Stimulated activated naive CD8-positive, alpha-beta T cell treated with anti-CD3 and anti-CD28 coated beads, Interleukin-15, Interleukin-2, amounts not matched to agents 100 ng/mL and 50 ng/mL, for 24 hours (primary cell): ENCODE data around the gene CACNG3.
"Not testable (repeated sequence)": the region's sequence is repeated elsewhere in the genome, so short reads cannot be mapped to it uniquely, and the experiment has no call there.

Experiments
- H3K27ac Mint-ChIP-seq: one replicate; pipeline ENCODE4 v1.8.0; 2021; ENCODE audit warnings: mild to moderate bottlenecking, mixed read lengths
- H3K27me3 Mint-ChIP-seq: one replicate; pipeline ENCODE4 v1.8.0; 2021; ENCODE audit warnings: mixed read lengths
- H3K36me3 Mint-ChIP-seq: one replicate; pipeline ENCODE4 v1.8.0; 2021; ENCODE audit warnings: low read depth, mixed read lengths
- H3K4me1 Mint-ChIP-seq: one replicate; pipeline ENCODE4 v1.8.0; 2021; ENCODE audit warnings: low read depth, mixed read lengths
- H3K4me3 Mint-ChIP-seq: one replicate; pipeline ENCODE4 v1.8.0; 2021; ENCODE audit warnings: mild to moderate bottlenecking, mixed read lengths
- H3K9me3 Mint-ChIP-seq: one replicate; pipeline ENCODE4 v1.8.0; 2021; ENCODE audit warnings: mixed read lengths

CACNG3 gene

GRCh38 chr16:24337013-24337412, 80.9 kb downstream of the CACNG3 start:
- no peaks in the 10 kb centered on the region for H3K4me1 Mint-ChIP-seq
- H3K27me3 Mint-ChIP-seq, result peaks cover 11% of the 10 kb centered on the region
- peaks cover 3% of the 10 kb centered on the region for H3K9me3 Mint-ChIP-seq
- no peak overlapping the region for H3K27ac Mint-ChIP-seq
- H3K4me3 Mint-ChIP-seq, result no peak overlapping the region
- H3K36me3 Mint-ChIP-seq, result no peaks in the 10 kb centered on the region

- H3K27me3 Mint-ChIP-seq, H3K4me3 Mint-ChIP-seq, H3K36me3 Mint-ChIP-seq, H3K4me1 Mint-ChIP-seq, H3K27ac Mint-ChIP-seq, H3K9me3 Mint-ChIP-seq: not testable (repeated sequence)
Observed at GRCh38 chr16:24343829-24344228, 87.7 kb downstream of the CACNG3 start.

GRCh38 chr16:24344784-24345183, 88.6 kb downstream of the CACNG3 start:
- H3K4me3 Mint-ChIP-seq, result no peak overlapping the region
- no peaks in the 10 kb centered on the region for H3K9me3 Mint-ChIP-seq
- H3K27ac Mint-ChIP-seq, result no peak overlapping the region
- no peaks in the 10 kb centered on the region for H3K36me3 Mint-ChIP-seq
- peaks cover 4% of the 10 kb centered on the region for H3K27me3 Mint-ChIP-seq
- no peaks in the 10 kb centered on the region for H3K4me1 Mint-ChIP-seq

GRCh38 chr16:24345704-24346103, 89.6 kb downstream of the CACNG3 start:
- Mint-ChIP-seq H3K4me1 (no peaks in the 10 kb centered on the region), H3K4me3 (no peak overlapping the region), H3K36me3 (no peaks in the 10 kb centered on the region), H3K9me3 (no peaks in the 10 kb centered on the region), H3K27me3 (peaks cover 4% of the 10 kb centered on the region), H3K27ac (no peak overlapping the region)

GRCh38 chr16:24346734-24347133, 90.6 kb downstream of the CACNG3 start:
- no peak overlapping the region for H3K27ac Mint-ChIP-seq
- H3K4me3 Mint-ChIP-seq, result no peak overlapping the region
- H3K4me1 Mint-ChIP-seq, result no peaks in the 10 kb centered on the region

GRCh38 chr16:24347556-24347955, 91.4 kb downstream of the CACNG3 start:
- H3K27me3 Mint-ChIP-seq, result peaks cover 4% of the 10 kb centered on the region
- no peaks in the 10 kb centered on the region for H3K4me1 Mint-ChIP-seq
- H3K9me3 Mint-ChIP-seq, result no peaks in the 10 kb centered on the region
- H3K27ac Mint-ChIP-seq, result no peak overlapping the region
- no peak overlapping the region for H3K4me3 Mint-ChIP-seq
- H3K36me3 Mint-ChIP-seq, result no peaks in the 10 kb centered on the region

More at GRCh38 chr16:24346734-24347133, 90.6 kb downstream of the CACNG3 start:
- no peaks in the 10 kb centered on the region for H3K36me3 Mint-ChIP-seq
- peaks cover 4% of the 10 kb centered on the region for H3K27me3 Mint-ChIP-seq
- H3K9me3 Mint-ChIP-seq, result no peaks in the 10 kb centered on the region

GRCh38 chr16:24348545-24349290, 92.6 kb downstream of the CACNG3 start:
- Mint-ChIP-seq H3K4me1 (no peaks in the 10 kb centered on the region), H3K27ac (no peak overlapping the region), H3K36me3 (no peaks in the 10 kb centered on the region), H3K9me3 (no peaks in the 10 kb centered on the region), H3K27me3 (peaks cover 4% of the 10 kb centered on the region), H3K4me3 (no peak overlapping the region)

- no peak overlapping the region for H3K4me3 Mint-ChIP-seq
- no peaks in the 10 kb centered on the region for H3K4me1 Mint-ChIP-seq
- peaks cover 4% of the 10 kb centered on the region for H3K27me3 Mint-ChIP-seq
- no peaks in the 10 kb centered on the region for H3K9me3 Mint-ChIP-seq
- no peaks in the 10 kb centered on the region for H3K36me3 Mint-ChIP-seq
- H3K27ac Mint-ChIP-seq, result no peak overlapping the region
Observed at GRCh38 chr16:24349320-24349719, 93.2 kb downstream of the CACNG3 start.

- Mint-ChIP-seq H3K27ac (no peak overlapping the region), H3K4me3 (no peak overlapping the region), H3K27me3 (peaks cover 4% of the 10 kb centered on the region), H3K36me3 (no peaks in the 10 kb centered on the region), H3K4me1 (no peaks in the 10 kb centered on the region), H3K9me3 (no peaks in the 10 kb centered on the region)
Observed at GRCh38 chr16:24352746-24353145, 96.6 kb downstream of the CACNG3 start.

- no peaks in the 10 kb centered on the region for H3K4me1 Mint-ChIP-seq
- peaks cover 4% of the 10 kb centered on the region for H3K27me3 Mint-ChIP-seq
- H3K27ac Mint-ChIP-seq, result no peak overlapping the region
- H3K36me3 Mint-ChIP-seq, result no peaks in the 10 kb centered on the region
- H3K4me3 Mint-ChIP-seq, result no peak overlapping the region
- H3K9me3 Mint-ChIP-seq, result no peaks in the 10 kb centered on the region
Observed at GRCh38 chr16:24353622-24354021, 97.5 kb downstream of the CACNG3 start.

GRCh38 chr16:24357511-24357910, 101.4 kb downstream of the CACNG3 start:
- H3K4me3 Mint-ChIP-seq, result no peak overlapping the region
- no peaks in the 10 kb centered on the region for H3K36me3 Mint-ChIP-seq
- H3K9me3 Mint-ChIP-seq, result no peaks in the 10 kb centered on the region
- H3K27me3 Mint-ChIP-seq, result peaks cover 6% of the 10 kb centered on the region
- H3K4me1 Mint-ChIP-seq, result no peaks in the 10 kb centered on the region
- H3K27ac Mint-ChIP-seq, result no peak overlapping the region

- Mint-ChIP-seq H3K27ac (no peak overlapping the region), H3K4me1 (no peaks in the 10 kb centered on the region), H3K27me3 (peaks cover 7% of the 10 kb centered on the region), H3K4me3 (no peak overlapping the region), H3K36me3 (no peaks in the 10 kb centered on the region), H3K9me3 (no peaks in the 10 kb centered on the region)
Observed at GRCh38 chr16:24358117-24358516, 102.0 kb downstream of the CACNG3 start.

GRCh38 chr16:24359490-24359889, 103.4 kb downstream of the CACNG3 start:
- H3K27ac Mint-ChIP-seq, result no peak overlapping the region
- peaks cover 8% of the 10 kb centered on the region for H3K27me3 Mint-ChIP-seq
- H3K4me1 Mint-ChIP-seq, result no peaks in the 10 kb centered on the region
- no peaks in the 10 kb centered on the region for H3K9me3 Mint-ChIP-seq
- H3K4me3 Mint-ChIP-seq, result no peak overlapping the region
- no peaks in the 10 kb centered on the region for H3K36me3 Mint-ChIP-seq

- no peaks in the 10 kb centered on the region for H3K4me1 Mint-ChIP-seq
- H3K4me3 Mint-ChIP-seq, result no peak overlapping the region
- H3K36me3 Mint-ChIP-seq, result no peaks in the 10 kb centered on the region
- H3K9me3 Mint-ChIP-seq, result no peaks in the 10 kb centered on the region
- H3K27ac Mint-ChIP-seq, result no peak overlapping the region
- peaks cover 8% of the 10 kb centered on the region for H3K27me3 Mint-ChIP-seq
Observed at GRCh38 chr16:24360936-24361335, 104.8 kb downstream of the CACNG3 start.

GRCh38 chr16:24364596-24364995, 108.5 kb downstream of the CACNG3 start:
- peaks cover 4% of the 10 kb centered on the region for H3K9me3 Mint-ChIP-seq
- no peaks in the 10 kb centered on the region for H3K36me3 Mint-ChIP-seq
- H3K27ac Mint-ChIP-seq, result no peak overlapping the region
- no peaks in the 10 kb centered on the region for H3K4me1 Mint-ChIP-seq
- no peak overlapping the region for H3K4me3 Mint-ChIP-seq
- peaks cover 18% of the 10 kb centered on the region for H3K27me3 Mint-ChIP-seq

- no peak overlapping the region for H3K4me3 Mint-ChIP-seq
- peaks cover 12% of the 10 kb centered on the region for H3K27me3 Mint-ChIP-seq
- no peak overlapping the region for H3K27ac Mint-ChIP-seq
- no peaks in the 10 kb centered on the region for H3K36me3 Mint-ChIP-seq
- H3K4me1 Mint-ChIP-seq, result no peaks in the 10 kb centered on the region
- peaks cover 9% of the 10 kb centered on the region for H3K9me3 Mint-ChIP-seq
Observed at GRCh38 chr16:24367186-24367710, 111.1 kb downstream of the CACNG3 start.
